Astrocyte of the spinal cord (primary cell): ENCODE measurements around the gene TRAPPC3.

ENCODE experiments used
- DNase-seq: peaks from one replicate; pipeline ENCODE4 v3.0.0; 2011; ENCODE audit warnings: low read depth, low spot score
- H3K4me3 ChIP-seq: 2 replicates; pipeline ENCODE4 v1.5.1; 2011; ENCODE audit warnings: low read depth, mild to moderate bottlenecking, low read length, moderate library complexity
- CTCF ChIP-seq: IDR thresholded peaks from 2 replicates; pipeline ENCODE4 v1.5.1; 2012; ENCODE audit warnings: low read depth, mild to moderate bottlenecking, low read length, inconsistent platforms
- in situ Hi-C: cut with HindIII; loops from 2 replicates; pipeline ENCODE4 v1.10.0; 2017; ENCODE audit warnings: low sequenced_read_pairs

Gene TRAPPC3

GRCh38 chr1:36087233-36088123 lies 61.8 kb downstream of the TRAPPC3 start:
- H3K4me3 ChIP-seq, result no peak overlapping the region
- in situ Hi-C loops, result no loop called here
- TF ChIP-seq CTCF, result no peak
- DNase-seq, result no peak
